HCT116 (cell line): ENCODE results near the gene ZNF791. TPM values are rescaled to one million over a fixed set of nuclear protein-coding genes. Genes with fewer than 3 reads are reported as not detected.

Experiments used
- ATAC-seq: fragments of 200-7000 bp; cut with Tn5 transposase; 2 replicates; pipeline ENCODE4 v1.9.1; 2020; ENCODE audit warnings: mild to moderate bottlenecking, moderate library complexity
- BruUV-seq: library from RNA; stranded (reverse); fragments of 400-500 nt; replicated peaks from 2 replicates; lab custom pipeline; 2021; lab: Mats Ljungman, UMichigan
- CTCF ChIA-PET: fragments of 300-600 bp; sonication (Branson Sonifier 250); formaldehyde crosslinking; loops from one replicate; lab custom pipeline; 2021; ENCODE audit warnings: antibody characterized with exemption; lab: Charles Lee
- POLR2A ChIA-PET: fragments of 300-600, 350-600 bp; sonication (Branson Sonifier 250); formaldehyde crosslinking; loops from one replicate; lab custom pipeline; 2021; ENCODE audit warnings: antibody characterized with exemption; lab: Charles Lee
- RAD21 ChIA-PET, 2 experiments: fragments of 300-600 bp; sonication (Branson Sonifier 250); formaldehyde crosslinking; loops; one replicate each; lab custom pipeline; 2023; ENCODE audit warnings: low total read pairs in 2 of 2; ENCODE audit not compliant: uncharacterized antibody in 2 of 2, unreplicated experiment in 2 of 2, low non-redundant PET in 1 of 2; lab: Charles Lee
- DNase-seq: peaks from one replicate; pipeline ENCODE4 v3.0.0-alpha.2; 2010; ENCODE audit warnings: low read depth, low spot score
- H2AFZ ChIP-seq: fragments of 200-600 bp; shearing (Covaris generic), sonication (generic); 2 replicates; pipeline ENCODE4 v1.6.1; 2017; ENCODE audit warnings: low read depth, mixed run types, mixed read lengths, antibody characterized with exemption, low read length; ENCODE audit not compliant: poor library complexity, severe bottlenecking
- H3K27ac ChIP-seq: 2 replicates; pipeline ENCODE4 v1.5.1; 2012; ENCODE audit warnings: low read depth, low read length
- H3K27me3 ChIP-seq: fragments of 200-600 bp; sonication (generic); 2 replicates; pipeline ENCODE4 v1.6.1; 2016; ENCODE audit warnings: mixed run types, low read length, mixed read lengths; ENCODE audit not compliant: insufficient read depth
- H3K36me3 ChIP-seq, 2 experiments: fragments of 200-500 bp in 1 of 2; fragments of 200-600 bp in 1 of 2; sonication (Bioruptor generic) in 1 of 2; sonication (generic) in 1 of 2; 2 replicates each; pipeline versions ENCODE4 v1.5.1 to v1.6.1; 2014 to 2016; ENCODE audit warnings: low read length in 2 of 2, inconsistent platforms in 1 of 2, mixed read lengths in 1 of 2, mixed run types in 1 of 2; ENCODE audit not compliant: insufficient read depth in 2 of 2, control insufficient read depth in 1 of 2
- H3K4me1 ChIP-seq, 2 experiments: fragments of 200-600 bp in 1 of 2; sonication (generic) in 1 of 2; 2 replicates each; pipeline versions ENCODE4 v1.5.1 to v1.6.1; 2012 to 2017; ENCODE audit warnings: low read length in 2 of 2, inconsistent platforms in 1 of 2, mild to moderate bottlenecking in 1 of 2, mixed read lengths in 1 of 2, mixed run types in 1 of 2, moderate library complexity in 1 of 2; ENCODE audit not compliant: insufficient read depth in 2 of 2, control insufficient read depth in 1 of 2
- H3K4me2 ChIP-seq: fragments of 200-600 bp; sonication (generic); 2 replicates; pipeline ENCODE4 v1.6.1; 2017; ENCODE audit warnings: mixed run types, low read length, mixed read lengths
- H3K4me3 ChIP-seq, 2 experiments: fragments of 200-600 bp in 1 of 2; sonication (generic) in 1 of 2; replicated peaks in 1 of 2; 2 replicates each; pipeline ENCODE4 v1.5.1; 2011 to 2016; ENCODE audit warnings: low read length in 2 of 2, control low read depth in 1 of 2, low read depth in 1 of 2, mild to moderate bottlenecking in 1 of 2, mixed read lengths in 1 of 2, mixed run types in 1 of 2
- H3K79me2 ChIP-seq: fragments of 200-600 bp; sonication (generic); 2 replicates; pipeline ENCODE4 v1.6.1; 2017; ENCODE audit warnings: mild to moderate bottlenecking, mixed run types, low read length, moderate library complexity, mixed read lengths; ENCODE audit not compliant: insufficient read depth
- H3K9ac ChIP-seq: fragments of 200-600 bp; sonication (generic); 2 replicates; pipeline ENCODE4 v1.6.1; 2016; ENCODE audit warnings: low read length, mixed read lengths
- H3K9me2 ChIP-seq: fragments of 200-600 bp; sonication (generic), shearing (Covaris generic); 2 replicates; pipeline ENCODE4 v1.6.1; 2017; ENCODE audit warnings: mixed run types, mild to moderate bottlenecking, moderate library complexity; ENCODE audit not compliant: insufficient read depth
- H3K9me3 ChIP-seq, 2 experiments: fragments of 200-500 bp in 1 of 2; fragments of 200-600 bp in 1 of 2; sonication (Bioruptor generic) in 1 of 2; sonication (generic) in 1 of 2; 2 replicates each; pipeline ENCODE4 v1.6.1; 2014 to 2017; ENCODE audit warnings: low read length in 2 of 2, mixed read lengths in 2 of 2, inconsistent platforms in 1 of 2, low read depth in 1 of 2, mild to moderate bottlenecking in 1 of 2, mixed run types in 1 of 2, moderate library complexity in 1 of 2; ENCODE audit not compliant: control insufficient read depth in 1 of 2, insufficient read depth in 1 of 2
- H4K20me1 ChIP-seq: fragments of 200-600 bp; sonication (generic), shearing (Covaris generic); 2 replicates; pipeline ENCODE4 v1.6.1; 2017; ENCODE audit warnings: mixed run types, mild to moderate bottlenecking, moderate library complexity; ENCODE audit not compliant: insufficient read depth
- ATF3 ChIP-seq: IDR thresholded peaks from 2 replicates; pipeline ENCODE4 v1.6.1; 2012
- CBX3 ChIP-seq: IDR thresholded peaks from 2 replicates; pipeline ENCODE4 v1.6.1; 2012; ENCODE audit warnings: low read depth
- CEBPB ChIP-seq: IDR thresholded peaks from 2 replicates; pipeline ENCODE4 v1.6.1; 2012; ENCODE audit warnings: low read depth
- EGR1 ChIP-seq: IDR thresholded peaks from 2 replicates; pipeline ENCODE4 v1.6.1; 2012; ENCODE audit warnings: low read depth
- EZH2 ChIP-seq: fragments of 200-600 bp; sonication (generic); IDR thresholded peaks from 2 replicates; pipeline ENCODE4 v1.6.1; 2017; ENCODE audit warnings: antibody characterized with exemption, mixed run types
- EZH2phosphoT487 ChIP-seq: fragments of 200-600 bp; IDR thresholded peaks from 2 replicates; pipeline ENCODE4 v1.6.1; 2018; ENCODE audit warnings: antibody characterized with exemption, borderline replicate concordance
- FOSL1 ChIP-seq: IDR thresholded peaks from 2 replicates; pipeline ENCODE4 v1.6.1; 2012; ENCODE audit warnings: low read depth
- MAX ChIP-seq: IDR thresholded peaks from 2 replicates; pipeline ENCODE4 v1.6.1; 2012
- POLR2A ChIP-seq: IDR thresholded peaks from 2 replicates; pipeline ENCODE4 v1.7.0; 2011; ENCODE audit warnings: borderline replicate concordance; ENCODE audit not compliant: insufficient read depth, insufficient read length; ENCODE audit errors: extremely low read depth
- POLR2AphosphoS5 ChIP-seq: IDR thresholded peaks from 2 replicates; pipeline ENCODE4 v1.6.1; 2011; ENCODE audit warnings: mild to moderate bottlenecking, low read depth, low read length, moderate library complexity
- REST ChIP-seq: IDR thresholded peaks from 2 replicates; pipeline ENCODE4 v1.6.1; 2012; ENCODE audit warnings: low read depth
- SP1 ChIP-seq: IDR thresholded peaks from 2 replicates; pipeline ENCODE4 v1.6.1; 2012; ENCODE audit warnings: low read depth
- SRF ChIP-seq: IDR thresholded peaks from 2 replicates; pipeline ENCODE4 v1.6.1; 2012; ENCODE audit warnings: low read depth
- TCF7L2 ChIP-seq: IDR thresholded peaks from 2 replicates; pipeline ENCODE4 v1.7.0; 2011; ENCODE audit warnings: borderline replicate concordance, inconsistent platforms; ENCODE audit not compliant: insufficient read depth, insufficient read length; ENCODE audit errors: extremely low read depth
- ZFX ChIP-seq: fragments of 450-650 bp; IDR thresholded peaks from 2 replicates; pipeline ENCODE4 v1.6.1; 2017
- ZNF274 ChIP-seq: fragments of 200-500 bp; sonication (Bioruptor generic); IDR thresholded peaks from 2 replicates; pipeline ENCODE4 v1.6.1; 2014; ENCODE audit warnings: mild to moderate bottlenecking, low read depth, low read length, inconsistent platforms
- intact Hi-C: fragments of 100-400 bp; cut with micrococcal nuclease; formaldehyde crosslinking; loops from 2 replicates; pipeline ENCODE4 v1.10.0; 2022
- total RNA-seq: library from RNA; stranded (reverse); gene quantifications from one replicate; pipeline ENCODE4 v1.2.1, GENCODE V29; 2021; ENCODE audit not compliant: unreplicated experiment

Gene ZNF791
- total RNA-seq, 1 experiment from 2014 or later, result 21.2 TPM

GRCh38 chr19:12668346-12668745, 57.6 kb downstream of the ZNF791 start:
- ChIA-PET CTCF (no interaction called here), POLR2A (no interaction called here), RAD21 (interaction anchor here (0.6 kb wide), 2 partner anchors 104 to 170 kb away, joined by 3 to 7 read pairs; partner anchors contain the start of gene MAST1 (in 1 of the 2))
- Histone ChIP-seq H3K4me3 (peak overlapping the region; percentile 95 to 98), H3K27me3 (no peaks in the 10 kb centered on the region), H3K4me2 (peak overlapping the region; percentile 92), H4K20me1 (no peaks in the 10 kb centered on the region), H3K79me2 (peaks cover 28% of the 10 kb centered on the region; the same call in 1 of the 2 replicates), H3K36me3 (peaks cover 4 to 13% of the 10 kb centered on the region in 2 experiments; a peak in 3 of 4 replicates), H3K9ac (peak overlapping the region; percentile 90), H3K27ac (peak overlapping the region; percentile 88), H3K9me2 (no peaks in the 10 kb centered on the region), H2AFZ (no peak overlapping the region), H3K4me1 (peaks cover 19 to 37% of the 10 kb centered on the region in 2 experiments), H3K9me3 (no peaks in the 10 kb centered on the region)
- DNase-seq (no peak), ATAC-seq (no peak)
- BruUV-seq, result no TSS peak
- intact Hi-C loops, result loop anchor here (5.0 to 10.0 kb wide), 2 partner anchors 56 to 744 kb away; partner anchors contain the start of genes ZNF490, ZNF700 and ZNF791
- TF ChIP-seq EGR1 (no peak), FOSL1 (no peak), ZFX (no peak), MAX (no peak), REST (no peak), EZH2phosphoT487 (no peak), POLR2AphosphoS5 (no peak), CEBPB (no peak), ZNF274 (no peak), POLR2A (no peak), SP1 (no peak), ATF3 (no peak), EZH2 (no peak), SRF (no peak), CBX3 (no peak), TCF7L2 (no peak)
